ENCODE measurements around the gene PAXX. TPM values are rescaled to one million over a fixed set of nuclear protein-coding genes. Genes with fewer than 3 reads are reported as not detected.

The PAXX gene
- total and polyA plus RNA-seq, 9 of the 15 experiments (the other 6 are each of a cell fraction or from before 2014, with no cell fraction given), result 1.2 to 175 (median 38.5) TPM

DNA sequence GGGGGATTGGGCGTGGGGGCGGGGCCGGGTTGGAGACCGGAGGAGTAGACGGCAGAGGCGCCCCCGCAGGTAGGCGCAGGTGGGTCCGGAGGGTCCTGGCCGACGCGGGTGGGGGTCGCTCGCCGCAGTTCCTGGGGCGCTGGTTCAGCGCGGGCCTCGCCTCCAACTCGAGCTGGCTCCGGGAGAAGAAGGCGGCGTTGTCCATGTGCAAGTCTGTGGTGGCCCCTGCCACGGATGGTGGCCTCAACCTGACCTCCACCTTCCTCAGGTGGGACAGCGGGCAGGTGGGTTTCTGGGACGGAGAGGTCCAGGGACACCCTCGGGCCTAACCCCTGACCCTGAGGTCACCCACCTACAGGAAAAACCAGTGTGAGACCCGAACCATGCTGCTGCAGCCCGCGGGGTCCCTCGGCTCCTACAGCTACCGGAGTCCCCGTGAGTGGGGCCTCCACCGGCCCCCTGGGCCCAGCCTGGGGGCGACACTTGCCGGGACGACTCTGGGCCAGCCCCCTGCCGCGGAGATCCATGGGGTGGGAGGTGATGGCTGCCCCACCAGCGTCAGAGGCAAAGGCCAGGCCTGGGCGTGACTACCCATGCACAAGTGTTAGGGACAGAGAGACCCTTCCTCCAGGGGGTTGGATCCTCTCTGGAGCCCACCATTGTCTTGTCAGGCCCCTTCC lies 13.2 kb upstream of the PAXX start (continued):
- TF ChIP-seq ZBTB7A (IDR thresholded peaks at IDR 0.05; ENCODE audit: borderline replicate concordance, control insufficient read depth, low read depth, low read length) (peak; percentile 91; the same call in 1 of the 2 replicates), ZNF445 (CRISPR knock-in tag; IDR thresholded peaks at IDR 0.05; ENCODE audit: low read depth) (no peak), NR1H2 (CRISPR knock-in tag; IDR thresholded peaks at IDR 0.05) (no peak), PRMT5 (CRISPR knock-in tag; IDR thresholded peaks at IDR 0.05) (no peak), SMC3 (conservative IDR thresholded peaks at IDR 0.05; ENCODE audit: insufficient read depth, low read depth, low read length) (no peak), RFX1 (IDR thresholded peaks at IDR 0.05) (no peak), CHCHD3 (CRISPR knock-in tag; IDR thresholded peaks at IDR 0.05) (no peak), RHOXF2B (CRISPR knock-in tag; conservative IDR thresholded peaks at IDR 0.05) (no peak), ZNF134 (CRISPR knock-in tag; conservative IDR thresholded peaks at IDR 0.05) (no peak), SMARCC2 (IDR thresholded peaks at IDR 0.05; ENCODE audit: low read depth) (no peak), ZBED1 (IDR thresholded peaks at IDR 0.05) (no peak), HDAC6 (IDR thresholded peaks at IDR 0.05; ENCODE audit: low read depth, low read length) (no peak), ZNF551 (CRISPR knock-in tag; IDR thresholded peaks at IDR 0.05) (no peak), EHMT2 (IDR thresholded peaks at IDR 0.05) (no peak), ELF4 (CRISPR knock-in tag; IDR thresholded peaks at IDR 0.05) (no peak), SETDB1 (IDR thresholded peaks at IDR 0.05; ENCODE audit: low read length) (no peak), ZNF76 (CRISPR knock-in tag; IDR thresholded peaks at IDR 0.05; ENCODE audit: borderline replicate concordance) (no peak), ZNF3 (CRISPR knock-in tag; IDR thresholded peaks at IDR 0.05) (no peak), CHD4 (IDR thresholded peaks at IDR 0.05; ENCODE audit: insufficient read depth, insufficient replicate concordance, low read depth, low read length, poor library complexity, severe bottlenecking) (no peak)
- TF ChIP-seq, protein P1, sequence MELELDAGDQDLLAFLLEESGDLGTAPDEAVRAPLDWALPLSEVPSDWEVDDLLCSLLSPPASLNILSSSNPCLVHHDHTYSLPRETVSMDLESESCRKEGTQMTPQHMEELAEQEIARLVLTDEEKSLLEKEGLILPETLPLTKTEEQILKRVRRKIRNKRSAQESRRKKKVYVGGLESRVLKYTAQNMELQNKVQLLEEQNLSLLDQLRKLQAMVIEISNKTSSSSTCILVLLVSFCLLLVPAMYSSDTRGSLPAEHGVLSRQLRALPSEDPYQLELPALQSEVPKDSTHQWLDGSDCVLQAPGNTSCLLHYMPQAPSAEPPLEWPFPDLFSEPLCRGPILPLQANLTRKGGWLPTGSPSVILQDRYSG (tag; conservative IDR thresholded peaks at IDR 0.05; ENCODE audit: low read depth), result no peak
- TF ChIP-seq, protein P2, sequence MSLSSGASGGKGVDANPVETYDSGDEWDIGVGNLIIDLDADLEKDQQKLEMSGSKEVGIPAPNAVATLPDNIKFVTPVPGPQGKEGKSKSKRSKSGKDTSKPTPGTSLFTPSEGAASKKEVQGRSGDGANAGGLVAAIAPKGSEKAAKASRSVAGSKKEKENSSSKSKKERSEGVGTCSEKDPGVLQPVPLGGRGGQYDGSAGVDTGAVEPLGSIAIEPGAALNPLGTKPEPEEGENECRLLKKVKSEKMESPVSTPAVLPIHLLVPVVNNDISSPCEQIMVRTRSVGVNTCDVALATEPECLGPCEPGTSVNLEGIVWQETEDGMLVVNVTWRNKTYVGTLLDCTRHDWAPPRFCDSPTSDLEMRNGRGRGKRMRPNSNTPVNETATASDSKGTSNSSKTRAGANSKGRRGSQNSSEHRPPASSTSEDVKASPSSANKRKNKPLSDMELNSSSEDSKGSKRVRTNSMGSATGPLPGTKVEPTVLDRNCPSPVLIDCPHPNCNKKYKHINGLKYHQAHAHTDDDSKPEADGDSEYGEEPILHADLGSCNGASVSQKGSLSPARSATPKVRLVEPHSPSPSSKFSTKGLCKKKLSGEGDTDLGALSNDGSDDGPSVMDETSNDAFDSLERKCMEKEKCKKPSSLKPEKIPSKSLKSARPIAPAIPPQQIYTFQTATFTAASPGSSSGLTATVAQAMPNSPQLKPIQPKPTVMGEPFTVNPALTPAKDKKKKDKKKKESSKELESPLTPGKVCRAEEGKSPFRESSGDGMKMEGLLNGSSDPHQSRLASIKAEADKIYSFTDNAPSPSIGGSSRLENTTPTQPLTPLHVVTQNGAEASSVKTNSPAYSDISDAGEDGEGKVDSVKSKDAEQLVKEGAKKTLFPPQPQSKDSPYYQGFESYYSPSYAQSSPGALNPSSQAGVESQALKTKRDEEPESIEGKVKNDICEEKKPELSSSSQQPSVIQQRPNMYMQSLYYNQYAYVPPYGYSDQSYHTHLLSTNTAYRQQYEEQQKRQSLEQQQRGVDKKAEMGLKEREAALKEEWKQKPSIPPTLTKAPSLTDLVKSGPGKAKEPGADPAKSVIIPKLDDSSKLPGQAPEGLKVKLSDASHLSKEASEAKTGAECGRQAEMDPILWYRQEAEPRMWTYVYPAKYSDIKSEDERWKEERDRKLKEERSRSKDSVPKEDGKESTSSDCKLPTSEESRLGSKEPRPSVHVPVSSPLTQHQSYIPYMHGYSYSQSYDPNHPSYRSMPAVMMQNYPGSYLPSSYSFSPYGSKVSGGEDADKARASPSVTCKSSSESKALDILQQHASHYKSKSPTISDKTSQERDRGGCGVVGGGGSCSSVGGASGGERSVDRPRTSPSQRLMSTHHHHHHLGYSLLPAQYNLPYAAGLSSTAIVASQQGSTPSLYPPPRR (CRISPR knock-in tag; IDR thresholded peaks at IDR 0.05; ENCODE audit: borderline replicate concordance), result no peak
- TF ChIP-seq, protein P3, sequence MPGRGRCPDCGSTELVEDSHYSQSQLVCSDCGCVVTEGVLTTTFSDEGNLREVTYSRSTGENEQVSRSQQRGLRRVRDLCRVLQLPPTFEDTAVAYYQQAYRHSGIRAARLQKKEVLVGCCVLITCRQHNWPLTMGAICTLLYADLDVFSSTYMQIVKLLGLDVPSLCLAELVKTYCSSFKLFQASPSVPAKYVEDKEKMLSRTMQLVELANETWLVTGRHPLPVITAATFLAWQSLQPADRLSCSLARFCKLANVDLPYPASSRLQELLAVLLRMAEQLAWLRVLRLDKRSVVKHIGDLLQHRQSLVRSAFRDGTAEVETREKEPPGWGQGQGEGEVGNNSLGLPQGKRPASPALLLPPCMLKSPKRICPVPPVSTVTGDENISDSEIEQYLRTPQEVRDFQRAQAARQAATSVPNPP (IDR thresholded peaks at IDR 0.05; ENCODE audit: borderline replicate concordance, insufficient read depth, insufficient read length), result no peak

All from K562 (cell line).